ENCODE data around the gene NAGS. TPM values are rescaled to one million over a fixed set of nuclear protein-coding genes. Genes with fewer than 3 reads are reported as not detected.

The NAGS gene
- total and polyA plus RNA-seq, 2 experiments from 2014 or later: 4.2 to 7.2 TPM

DNA sequence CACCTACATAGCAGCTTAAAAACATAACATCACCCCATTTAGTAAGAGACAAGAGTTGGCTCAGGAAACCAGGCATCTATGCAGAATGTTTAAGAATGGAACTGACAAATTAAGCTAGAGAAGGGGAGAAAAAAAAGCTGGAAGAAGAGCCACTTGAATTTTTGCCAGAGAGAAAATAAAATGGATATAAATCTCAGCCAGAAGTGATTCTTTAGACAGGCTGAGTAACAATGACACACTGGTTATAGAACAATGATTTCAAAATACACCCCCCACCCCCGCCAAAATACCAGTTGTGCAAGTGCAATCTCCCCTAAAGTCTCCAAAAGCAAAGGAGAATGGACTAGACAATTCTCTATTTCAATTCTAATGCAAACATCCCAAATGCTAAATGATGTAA, 39.6 kb downstream of the NAGS start (continued):
- TF ChIP-seq, protein P1, sequence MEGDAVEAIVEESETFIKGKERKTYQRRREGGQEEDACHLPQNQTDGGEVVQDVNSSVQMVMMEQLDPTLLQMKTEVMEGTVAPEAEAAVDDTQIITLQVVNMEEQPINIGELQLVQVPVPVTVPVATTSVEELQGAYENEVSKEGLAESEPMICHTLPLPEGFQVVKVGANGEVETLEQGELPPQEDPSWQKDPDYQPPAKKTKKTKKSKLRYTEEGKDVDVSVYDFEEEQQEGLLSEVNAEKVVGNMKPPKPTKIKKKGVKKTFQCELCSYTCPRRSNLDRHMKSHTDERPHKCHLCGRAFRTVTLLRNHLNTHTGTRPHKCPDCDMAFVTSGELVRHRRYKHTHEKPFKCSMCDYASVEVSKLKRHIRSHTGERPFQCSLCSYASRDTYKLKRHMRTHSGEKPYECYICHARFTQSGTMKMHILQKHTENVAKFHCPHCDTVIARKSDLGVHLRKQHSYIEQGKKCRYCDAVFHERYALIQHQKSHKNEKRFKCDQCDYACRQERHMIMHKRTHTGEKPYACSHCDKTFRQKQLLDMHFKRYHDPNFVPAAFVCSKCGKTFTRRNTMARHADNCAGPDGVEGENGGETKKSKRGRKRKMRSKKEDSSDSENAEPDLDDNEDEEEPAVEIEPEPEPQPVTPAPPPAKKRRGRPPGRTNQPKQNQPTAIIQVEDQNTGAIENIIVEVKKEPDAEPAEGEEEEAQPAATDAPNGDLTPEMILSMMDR (conservative IDR thresholded peaks at IDR 0.05; ENCODE audit: low read depth in 2 of 2): no peak
- TF ChIP-seq, protein P2, sequence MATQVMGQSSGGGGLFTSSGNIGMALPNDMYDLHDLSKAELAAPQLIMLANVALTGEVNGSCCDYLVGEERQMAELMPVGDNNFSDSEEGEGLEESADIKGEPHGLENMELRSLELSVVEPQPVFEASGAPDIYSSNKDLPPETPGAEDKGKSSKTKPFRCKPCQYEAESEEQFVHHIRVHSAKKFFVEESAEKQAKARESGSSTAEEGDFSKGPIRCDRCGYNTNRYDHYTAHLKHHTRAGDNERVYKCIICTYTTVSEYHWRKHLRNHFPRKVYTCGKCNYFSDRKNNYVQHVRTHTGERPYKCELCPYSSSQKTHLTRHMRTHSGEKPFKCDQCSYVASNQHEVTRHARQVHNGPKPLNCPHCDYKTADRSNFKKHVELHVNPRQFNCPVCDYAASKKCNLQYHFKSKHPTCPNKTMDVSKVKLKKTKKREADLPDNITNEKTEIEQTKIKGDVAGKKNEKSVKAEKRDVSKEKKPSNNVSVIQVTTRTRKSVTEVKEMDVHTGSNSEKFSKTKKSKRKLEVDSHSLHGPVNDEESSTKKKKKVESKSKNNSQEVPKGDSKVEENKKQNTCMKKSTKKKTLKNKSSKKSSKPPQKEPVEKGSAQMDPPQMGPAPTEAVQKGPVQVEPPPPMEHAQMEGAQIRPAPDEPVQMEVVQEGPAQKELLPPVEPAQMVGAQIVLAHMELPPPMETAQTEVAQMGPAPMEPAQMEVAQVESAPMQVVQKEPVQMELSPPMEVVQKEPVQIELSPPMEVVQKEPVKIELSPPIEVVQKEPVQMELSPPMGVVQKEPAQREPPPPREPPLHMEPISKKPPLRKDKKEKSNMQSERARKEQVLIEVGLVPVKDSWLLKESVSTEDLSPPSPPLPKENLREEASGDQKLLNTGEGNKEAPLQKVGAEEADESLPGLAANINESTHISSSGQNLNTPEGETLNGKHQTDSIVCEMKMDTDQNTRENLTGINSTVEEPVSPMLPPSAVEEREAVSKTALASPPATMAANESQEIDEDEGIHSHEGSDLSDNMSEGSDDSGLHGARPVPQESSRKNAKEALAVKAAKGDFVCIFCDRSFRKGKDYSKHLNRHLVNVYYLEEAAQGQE (IDR thresholded peaks at IDR 0.05; ENCODE audit: unreplicated experiment): no peak
- no peak for TF ChIP-seq EZH2phosphoT487 (IDR thresholded peaks at IDR 0.05; ENCODE audit: unreplicated experiment)
- no peak for TF ChIP-seq EZH2 (IDR thresholded peaks at IDR 0.05; ENCODE audit: low read depth, unreplicated experiment)
- TF ChIP-seq, protein P3, sequence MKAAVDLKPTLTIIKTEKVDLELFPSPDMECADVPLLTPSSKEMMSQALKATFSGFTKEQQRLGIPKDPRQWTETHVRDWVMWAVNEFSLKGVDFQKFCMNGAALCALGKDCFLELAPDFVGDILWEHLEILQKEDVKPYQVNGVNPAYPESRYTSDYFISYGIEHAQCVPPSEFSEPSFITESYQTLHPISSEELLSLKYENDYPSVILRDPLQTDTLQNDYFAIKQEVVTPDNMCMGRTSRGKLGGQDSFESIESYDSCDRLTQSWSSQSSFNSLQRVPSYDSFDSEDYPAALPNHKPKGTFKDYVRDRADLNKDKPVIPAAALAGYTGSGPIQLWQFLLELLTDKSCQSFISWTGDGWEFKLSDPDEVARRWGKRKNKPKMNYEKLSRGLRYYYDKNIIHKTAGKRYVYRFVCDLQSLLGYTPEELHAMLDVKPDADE (IDR thresholded peaks at IDR 0.05): no peak
- TF ChIP-seq ZNF114 (CRISPR knock-in tag; IDR thresholded peaks at IDR 0.05): no peak
- no peak for TF ChIP-seq ZNF331 (CRISPR knock-in tag; IDR thresholded peaks at IDR 0.05; ENCODE audit: low read depth)
- TF ChIP-seq POLR2AphosphoS5 (IDR thresholded peaks at IDR 0.05; ENCODE audit: low read depth): no peak
- no peak for TF ChIP-seq NANOG (IDR thresholded peaks at IDR 0.05; ENCODE audit: borderline replicate concordance)

DNA sequence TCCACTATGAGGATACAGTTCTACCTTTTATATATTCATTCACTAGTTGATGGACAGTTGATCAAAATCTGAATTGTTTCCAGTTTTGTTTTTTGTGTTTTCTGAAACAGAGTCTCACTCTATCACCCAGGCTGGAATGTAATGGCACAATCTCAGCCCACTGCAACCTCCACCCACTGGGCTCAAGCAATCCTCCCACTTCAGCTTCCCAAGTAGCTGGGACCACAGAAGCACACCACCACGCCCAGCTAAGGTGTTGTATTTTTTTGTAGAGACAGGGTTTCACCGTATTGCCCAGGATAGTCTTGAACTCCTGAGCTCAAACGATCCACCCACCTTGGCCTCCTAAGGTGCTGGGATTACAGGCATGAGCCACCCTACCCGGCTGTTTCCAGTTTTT, 41.1 kb downstream of the NAGS start:
- peaks cover 59% of the 10 kb centered on the region for H3K36me3 Mint-ChIP-seq (ENCODE audit: low read depth)
- Histone ChIP-seq H3F3A (replicated peaks; ENCODE audit: low read depth) (peaks cover 10% of the 10 kb centered on the region; the same call in 1 of the 2 replicates), H3K79me2 (replicated peaks; ENCODE audit: insufficient read depth) (peaks cover 100% of the 10 kb centered on the region), H2AFZ (no peak overlapping the region), H3K4me2 (no peak overlapping the region), H3K27me3 (ENCODE audit: insufficient read depth) (no peaks in the 10 kb centered on the region), H3K27ac (ENCODE audit: low read depth) (peak overlapping the region; percentile 40; the same call in 1 of the 2 replicates), H3K36me3 (ENCODE audit: insufficient read depth) (peaks cover 29% of the 10 kb centered on the region), H4K20me1 (replicated peaks; ENCODE audit: insufficient read depth) (peaks cover 34% of the 10 kb centered on the region), H3K4me1 (ENCODE audit: insufficient read depth) (peaks cover 17% of the 10 kb centered on the region), H3K4me3 (no peak overlapping the region), H3K9me2 (ENCODE audit: insufficient read depth) (no peaks in the 10 kb centered on the region)
- no peak overlapping the region for H3K4me3 Mint-ChIP-seq
- no peaks in the 10 kb centered on the region for H3K27me3 Mint-ChIP-seq (ENCODE audit: insufficient read depth, low read depth, poor library complexity)
- DNase-seq (ENCODE audit: low spot score) (no peak), ATAC-seq (no peak)
- no peak overlapping the region for H3K27ac Mint-ChIP-seq
- H3K4me1 Mint-ChIP-seq: peaks cover 12% of the 10 kb centered on the region; the same call in 2 of the 3 replicates
- no peaks in the 10 kb centered on the region for H3K9me3 Mint-ChIP-seq
- TF ChIP-seq, protein P3 (IDR thresholded peaks at IDR 0.05): no peak
- TF ChIP-seq EZH2phosphoT487 (IDR thresholded peaks at IDR 0.05; ENCODE audit: unreplicated experiment) (no peak), CREB1 (CRISPR knock-in tag; IDR thresholded peaks at IDR 0.05; ENCODE audit: low read depth) (no peak)
- TF ChIP-seq, protein P4, sequence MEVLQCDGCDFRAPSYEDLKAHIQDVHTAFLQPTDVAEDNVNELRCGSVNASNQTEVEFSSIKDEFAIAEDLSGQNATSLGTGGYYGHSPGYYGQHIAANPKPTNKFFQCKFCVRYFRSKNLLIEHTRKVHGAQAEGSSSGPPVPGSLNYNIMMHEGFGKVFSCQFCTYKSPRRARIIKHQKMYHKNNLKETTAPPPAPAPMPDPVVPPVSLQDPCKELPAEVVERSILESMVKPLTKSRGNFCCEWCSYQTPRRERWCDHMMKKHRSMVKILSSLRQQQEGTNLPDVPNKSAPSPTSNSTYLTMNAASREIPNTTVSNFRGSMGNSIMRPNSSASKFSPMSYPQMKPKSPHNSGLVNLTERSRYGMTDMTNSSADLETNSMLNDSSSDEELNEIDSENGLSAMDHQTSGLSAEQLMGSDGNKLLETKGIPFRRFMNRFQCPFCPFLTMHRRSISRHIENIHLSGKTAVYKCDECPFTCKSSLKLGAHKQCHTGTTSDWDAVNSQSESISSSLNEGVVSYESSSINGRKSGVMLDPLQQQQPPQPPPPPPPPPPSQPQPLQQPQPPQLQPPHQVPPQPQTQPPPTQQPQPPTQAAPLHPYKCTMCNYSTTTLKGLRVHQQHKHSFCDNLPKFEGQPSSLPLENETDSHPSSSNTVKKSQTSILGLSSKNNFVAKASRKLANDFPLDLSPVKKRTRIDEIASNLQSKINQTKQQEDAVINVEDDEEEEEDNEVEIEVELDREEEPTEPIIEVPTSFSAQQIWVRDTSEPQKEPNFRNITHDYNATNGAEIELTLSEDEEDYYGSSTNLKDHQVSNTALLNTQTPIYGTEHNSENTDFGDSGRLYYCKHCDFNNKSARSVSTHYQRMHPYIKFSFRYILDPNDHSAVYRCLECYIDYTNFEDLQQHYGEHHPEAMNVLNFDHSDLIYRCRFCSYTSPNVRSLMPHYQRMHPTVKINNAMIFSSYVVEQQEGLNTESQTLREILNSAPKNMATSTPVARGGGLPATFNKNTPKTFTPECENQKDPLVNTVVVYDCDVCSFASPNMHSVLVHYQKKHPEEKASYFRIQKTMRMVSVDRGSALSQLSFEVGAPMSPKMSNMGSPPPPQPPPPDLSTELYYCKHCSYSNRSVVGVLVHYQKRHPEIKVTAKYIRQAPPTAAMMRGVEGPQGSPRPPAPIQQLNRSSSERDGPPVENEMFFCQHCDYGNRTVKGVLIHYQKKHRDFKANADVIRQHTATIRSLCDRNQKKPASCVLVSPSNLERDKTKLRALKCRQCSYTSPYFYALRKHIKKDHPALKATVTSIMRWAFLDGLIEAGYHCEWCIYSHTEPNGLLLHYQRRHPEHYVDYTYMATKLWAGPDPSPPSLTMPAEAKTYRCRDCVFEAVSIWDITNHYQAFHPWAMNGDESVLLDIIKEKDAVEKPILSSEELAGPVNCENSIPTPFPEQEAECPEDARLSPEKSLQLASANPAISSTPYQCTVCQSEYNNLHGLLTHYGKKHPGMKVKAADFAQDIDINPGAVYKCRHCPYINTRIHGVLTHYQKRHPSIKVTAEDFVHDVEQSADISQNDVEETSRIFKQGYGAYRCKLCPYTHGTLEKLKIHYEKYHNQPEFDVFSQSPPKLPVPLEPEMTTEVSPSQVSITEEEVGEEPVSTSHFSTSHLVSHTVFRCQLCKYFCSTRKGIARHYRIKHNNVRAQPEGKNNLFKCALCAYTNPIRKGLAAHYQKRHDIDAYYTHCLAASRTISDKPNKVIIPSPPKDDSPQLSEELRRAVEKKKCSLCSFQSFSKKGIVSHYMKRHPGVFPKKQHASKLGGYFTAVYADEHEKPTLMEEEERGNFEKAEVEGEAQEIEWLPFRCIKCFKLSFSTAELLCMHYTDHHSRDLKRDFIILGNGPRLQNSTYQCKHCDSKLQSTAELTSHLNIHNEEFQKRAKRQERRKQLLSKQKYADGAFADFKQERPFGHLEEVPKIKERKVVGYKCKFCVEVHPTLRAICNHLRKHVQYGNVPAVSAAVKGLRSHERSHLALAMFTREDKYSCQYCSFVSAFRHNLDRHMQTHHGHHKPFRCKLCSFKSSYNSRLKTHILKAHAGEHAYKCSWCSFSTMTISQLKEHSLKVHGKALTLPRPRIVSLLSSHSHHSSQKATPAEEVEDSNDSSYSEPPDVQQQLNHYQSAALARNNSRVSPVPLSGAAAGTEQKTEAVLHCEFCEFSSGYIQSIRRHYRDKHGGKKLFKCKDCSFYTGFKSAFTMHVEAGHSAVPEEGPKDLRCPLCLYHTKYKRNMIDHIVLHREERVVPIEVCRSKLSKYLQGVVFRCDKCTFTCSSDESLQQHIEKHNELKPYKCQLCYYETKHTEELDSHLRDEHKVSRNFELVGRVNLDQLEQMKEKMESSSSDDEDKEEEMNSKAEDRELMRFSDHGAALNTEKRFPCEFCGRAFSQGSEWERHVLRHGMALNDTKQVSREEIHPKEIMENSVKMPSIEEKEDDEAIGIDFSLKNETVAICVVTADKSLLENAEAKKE (CRISPR knock-in tag; IDR thresholded peaks at IDR 0.05): no peak
